ENCODE results near the gene TULP1.

GRCh38 chr6:35465646-35466045 is 47.0 kb downstream of the TULP1 start:
- TF ChIP-seq CTCF (IDR thresholded peaks at IDR 0.05; ENCODE audit: low read length) (no peak), EZH2 (IDR thresholded peaks at IDR 0.05; ENCODE audit: borderline replicate concordance, low read length) (no peak)
